ENCODE results near the gene INTS13.
A peak's percentile ranks its signal among the peaks of the same experiment; 100 is the strongest.
"Not testable (repeated sequence)": the region's sequence is repeated elsewhere in the genome, so short reads cannot be mapped to it uniquely, and the experiment has no call there.

Gene INTS13

DNA sequence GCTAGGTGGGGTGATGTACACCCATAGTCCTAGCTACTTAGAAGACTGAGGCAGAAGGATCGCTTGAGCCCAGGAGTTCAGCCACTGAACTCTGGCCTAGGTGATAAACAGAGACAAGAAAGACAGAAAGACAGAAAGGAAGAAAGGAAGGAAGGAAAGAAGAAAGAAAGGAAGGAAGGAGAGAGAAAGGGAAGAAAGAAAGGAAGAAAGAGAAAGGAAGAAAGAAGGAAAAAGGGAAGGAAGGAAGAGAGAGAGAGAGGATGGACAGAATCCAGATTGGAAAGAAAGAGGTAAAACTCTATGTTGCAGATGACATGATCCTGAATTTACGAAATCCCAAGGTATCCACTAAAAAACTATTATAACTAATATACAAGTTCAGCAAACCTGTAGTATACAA lies 8.2 kb downstream of the INTS13 start:
- DNase-seq, result no peak

DNA sequence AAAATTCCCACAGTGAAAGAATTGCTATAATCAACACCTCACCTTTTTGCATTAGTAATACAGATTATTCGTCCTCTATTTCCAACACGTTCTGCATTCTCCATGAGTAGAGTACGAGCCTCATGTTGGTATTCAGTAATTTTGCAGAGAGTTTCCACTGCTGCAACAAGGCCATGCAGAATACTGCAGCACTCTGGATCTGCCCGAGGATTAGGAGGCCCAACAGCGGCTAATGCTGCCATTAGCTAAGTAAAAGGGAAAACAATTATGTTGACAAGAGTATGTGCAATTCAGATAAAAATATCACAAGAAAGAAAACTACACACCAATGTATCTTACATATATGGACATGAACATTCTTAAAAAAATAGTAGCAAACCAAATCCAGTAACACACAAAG lies 9.1 kb downstream of the INTS13 start:
- DNase-seq, result no peak

DNA sequence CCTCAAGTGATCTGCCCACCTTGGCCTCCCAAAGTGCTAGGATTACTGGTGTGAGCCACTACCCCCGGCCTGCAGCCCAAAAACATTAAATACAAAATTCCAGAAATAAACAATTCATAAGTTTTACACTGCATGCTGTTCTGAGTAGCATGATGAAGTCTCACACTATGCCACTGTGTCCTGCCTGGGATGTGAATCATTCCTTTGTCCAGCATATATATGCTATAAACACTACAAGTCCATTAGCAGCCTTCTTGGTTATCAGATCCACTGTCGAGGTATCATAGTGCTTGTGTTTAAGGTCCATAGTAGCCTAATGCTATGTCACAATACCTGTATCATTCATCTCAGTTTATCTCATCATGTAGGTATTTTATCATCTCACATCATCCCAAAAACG lies 15.9 kb downstream of the INTS13 start:
- DNase-seq, result no peak

DNA sequence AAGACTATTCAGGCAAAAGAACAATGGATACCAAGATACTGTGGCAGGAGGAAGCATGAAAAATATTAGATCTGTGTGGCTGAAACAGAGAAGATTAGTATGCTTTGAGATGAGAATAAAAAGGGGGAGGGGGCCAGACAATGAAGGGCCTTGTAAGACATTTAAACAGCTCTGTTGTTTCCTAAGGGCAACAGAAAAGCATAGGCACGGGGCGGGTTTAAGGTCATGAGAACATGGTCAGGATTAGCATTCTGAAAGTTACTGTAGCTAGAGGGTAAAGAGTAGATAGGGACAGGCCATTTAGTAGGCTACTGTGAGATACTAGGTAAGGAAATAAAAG lies 18.6 kb downstream of the INTS13 start:
- DNase-seq, result no peak

DNA sequence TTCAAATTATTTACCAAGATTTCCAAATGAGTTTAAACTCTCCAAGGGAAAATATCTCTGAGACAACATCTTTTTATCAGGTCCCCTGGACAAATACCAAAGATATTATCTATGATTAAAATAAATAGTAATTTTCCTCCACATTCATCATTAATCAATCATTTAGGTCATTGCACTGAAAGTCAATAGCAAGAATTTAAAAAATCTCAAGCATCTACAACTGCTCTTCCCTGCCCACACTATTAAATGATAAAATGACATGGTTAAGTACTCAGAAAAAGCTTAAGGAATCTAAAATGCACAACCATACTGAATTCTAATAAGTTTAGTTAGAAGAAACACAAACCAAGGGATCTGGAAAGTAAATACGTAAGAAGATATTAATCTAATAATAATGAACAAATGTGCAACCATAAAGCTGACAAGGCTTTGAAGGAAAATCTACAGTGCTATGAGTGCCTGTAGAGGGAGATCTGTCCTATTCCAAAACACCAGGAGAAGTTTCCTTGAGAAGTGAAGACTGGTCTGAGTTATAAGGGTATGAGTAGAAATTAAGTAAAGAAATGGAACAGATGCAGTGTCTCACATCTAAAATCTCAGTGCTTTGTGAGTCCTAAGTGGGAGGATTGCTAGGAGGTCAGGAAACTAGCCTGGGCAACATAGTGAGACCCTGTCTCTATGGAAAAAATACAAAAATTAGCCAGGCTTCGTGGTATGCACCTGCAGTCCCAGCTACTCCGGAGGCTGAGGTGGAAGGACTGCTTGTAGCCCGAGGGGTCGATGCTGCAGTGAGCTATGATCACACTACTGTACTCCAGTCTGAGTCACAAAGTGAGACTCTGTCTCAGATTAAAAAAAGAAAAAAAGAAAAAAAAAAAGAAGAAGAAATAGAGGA lies 19.2 kb downstream of the INTS13 start:
- DNase-seq, result no peak

DNA sequence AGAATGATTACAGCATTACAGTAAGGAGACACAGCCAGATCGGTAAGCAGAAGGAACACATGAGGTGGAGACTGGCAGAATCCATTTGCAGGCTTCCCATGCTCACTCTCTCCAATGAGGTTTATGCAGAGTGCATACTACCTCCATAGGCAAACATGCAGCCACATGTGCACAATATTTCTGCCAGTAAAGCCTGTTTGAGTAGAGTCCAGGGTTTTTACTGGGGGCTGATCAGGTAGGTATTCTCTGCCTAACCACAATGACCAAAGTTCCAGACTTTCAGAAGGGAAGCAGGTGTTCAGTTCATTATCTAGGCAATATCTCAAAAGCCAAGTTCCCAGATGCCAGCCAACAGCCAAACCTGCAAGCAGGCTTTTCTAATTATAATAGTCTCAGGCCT lies 31.1 kb downstream of the INTS13 start:
- DNase-seq, result no peak

DNA sequence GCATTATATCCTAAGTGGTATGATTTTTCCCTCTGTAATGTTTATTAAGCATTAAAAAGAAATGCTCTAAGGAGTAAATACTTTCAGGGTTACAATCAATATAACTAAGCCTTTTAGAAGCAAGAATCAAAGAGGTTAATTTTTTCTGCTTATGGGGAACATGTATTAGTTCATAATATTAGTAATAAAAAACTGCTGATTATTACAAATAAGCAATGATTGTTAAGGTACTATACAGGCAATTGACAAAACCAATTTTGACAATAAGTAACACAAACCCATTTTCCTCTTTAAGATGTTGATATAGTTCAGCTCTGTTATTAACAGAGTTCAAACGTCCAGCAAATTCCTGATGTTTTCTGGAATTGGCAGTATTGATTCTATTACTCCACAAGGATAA lies 31.8 kb downstream of the INTS13 start:
- DNase-seq, result no peak

DNA sequence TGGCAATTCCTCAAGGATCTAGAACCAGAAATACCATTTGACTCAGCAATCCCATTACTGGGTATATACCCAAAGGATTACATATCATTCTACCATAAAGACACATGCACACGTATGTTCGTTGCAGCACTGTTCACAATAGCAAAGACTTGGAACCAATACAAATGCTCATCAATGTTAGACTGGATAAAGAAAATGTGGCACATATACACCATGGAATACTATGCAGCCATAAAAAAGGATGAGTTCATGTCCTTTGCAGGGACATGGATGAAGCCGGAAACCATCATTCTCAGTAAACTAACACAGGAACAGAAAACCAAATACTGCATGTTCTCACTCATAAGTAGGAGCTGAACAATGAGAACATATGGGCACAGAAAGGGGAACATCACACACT lies 34.4 kb downstream of the INTS13 start:
- not testable (repeated sequence) for DNase-seq

DNA sequence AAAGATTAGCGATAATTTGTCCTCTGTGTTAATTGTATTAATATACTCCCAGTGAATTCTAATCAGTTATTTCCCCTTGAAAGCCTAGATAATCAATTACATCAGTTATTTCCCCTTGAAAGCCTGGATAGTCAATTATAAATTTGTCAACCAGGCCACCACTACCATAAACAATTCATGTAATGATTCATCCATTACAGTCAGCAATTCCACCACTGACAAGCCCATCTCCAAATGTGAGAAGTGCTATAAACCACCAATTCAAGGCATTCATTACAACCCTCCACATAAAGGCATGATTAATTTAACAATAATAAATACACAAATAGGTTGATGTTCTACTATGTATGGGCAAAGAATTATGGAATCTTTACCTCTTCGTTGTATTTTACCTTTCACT lies 40.9 kb downstream of the INTS13 start:
- no peak for DNase-seq

DNA sequence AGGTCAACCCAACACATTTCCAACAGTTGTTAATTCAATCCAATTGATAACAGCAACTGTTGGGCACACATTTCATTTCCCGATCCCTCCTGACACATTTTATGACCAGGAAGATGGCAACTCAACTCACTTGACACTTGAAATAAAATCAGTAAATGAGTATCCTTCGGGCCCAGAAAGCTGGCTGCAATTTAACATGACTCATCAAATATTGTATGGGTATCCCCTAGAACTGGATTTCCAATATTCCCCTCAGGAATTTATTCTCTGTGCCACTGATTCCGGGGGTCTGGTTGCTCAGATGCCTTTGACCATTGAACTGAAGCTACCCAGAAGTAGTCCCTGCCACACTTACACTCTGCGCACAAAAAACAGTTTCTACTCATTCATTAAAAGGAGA lies 42.1 kb downstream of the INTS13 start:
- DNase-seq, result no peak

DNA sequence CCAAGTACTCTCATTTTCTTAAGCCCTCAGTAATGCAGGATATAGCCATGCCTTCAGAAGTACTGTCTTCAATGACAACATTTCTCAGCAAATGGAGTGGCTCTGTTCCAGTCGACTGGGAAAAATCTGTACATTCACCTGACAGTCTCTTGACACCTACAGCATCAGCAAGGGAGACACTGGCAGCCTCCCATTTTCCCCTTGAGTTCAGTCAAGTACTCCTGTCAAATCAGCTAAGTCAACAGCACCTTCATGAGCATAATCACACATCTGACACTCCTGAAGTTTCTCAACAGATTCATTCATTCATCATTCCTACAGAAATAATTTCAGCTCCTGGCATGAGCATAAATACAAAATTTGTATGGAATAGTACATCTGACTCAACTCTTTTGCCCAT lies 46.1 kb downstream of the INTS13 start:
- DNase-seq, result no peak

DNA sequence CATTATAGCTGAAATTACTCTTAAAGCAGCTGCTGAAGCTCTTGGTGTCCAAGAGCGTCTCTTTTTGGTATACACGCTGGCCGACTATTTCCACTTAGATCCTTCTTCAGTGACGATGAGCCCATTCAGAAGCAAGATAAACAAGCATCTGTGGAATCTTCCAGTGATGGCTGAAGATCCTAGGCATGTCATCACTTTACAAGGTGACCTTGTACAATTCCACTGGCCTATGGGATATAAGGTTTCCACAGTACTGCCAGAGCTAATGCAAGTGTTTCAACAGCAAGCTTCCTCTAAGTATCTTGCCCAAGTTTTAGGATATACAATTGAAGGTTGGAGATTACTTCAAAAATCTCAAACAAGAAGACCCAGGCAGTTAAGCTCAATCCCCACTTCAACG lies 47.0 kb downstream of the INTS13 start:
- DNase-seq, result no peak

DNA sequence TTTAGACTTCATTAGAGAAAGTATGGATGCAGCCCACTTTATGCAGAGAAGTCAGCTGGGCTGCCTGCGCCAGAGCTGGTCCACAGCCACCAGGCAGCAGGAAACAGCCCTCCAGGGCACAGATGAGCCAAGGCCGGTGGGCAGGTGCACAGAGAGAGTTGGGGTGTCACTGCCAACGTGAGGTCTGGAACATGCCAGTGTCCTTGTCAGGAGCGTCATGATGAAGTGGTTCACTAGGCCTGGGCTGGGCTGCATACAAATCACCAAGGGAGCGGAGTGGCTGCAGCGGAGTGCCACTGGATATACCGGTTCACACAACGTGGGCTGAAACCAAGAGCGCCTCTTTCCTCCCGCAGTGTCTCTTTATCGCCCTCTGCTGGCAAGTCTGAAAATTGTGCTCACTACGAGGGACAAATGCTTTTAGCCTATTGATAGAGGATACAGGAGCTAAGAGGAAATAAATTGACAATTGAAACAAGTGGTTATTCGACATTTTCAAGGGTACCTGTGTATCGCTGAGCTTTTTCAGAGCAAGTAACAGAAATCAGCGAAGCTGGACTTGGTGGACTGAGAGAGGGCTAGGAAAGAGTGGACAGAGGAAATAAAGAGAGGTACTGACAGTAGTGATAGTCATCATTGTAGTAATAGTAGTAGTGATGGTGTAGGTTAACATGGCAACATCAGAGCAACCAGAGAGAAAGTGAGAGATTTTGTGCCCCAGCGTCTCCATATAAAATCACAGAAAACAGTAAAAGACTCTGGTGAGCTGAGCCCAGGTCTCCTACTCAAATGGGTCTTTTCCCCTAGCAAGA lies 52.8 kb downstream of the INTS13 start:
- peak; percentile 87 for DNase-seq

DNA sequence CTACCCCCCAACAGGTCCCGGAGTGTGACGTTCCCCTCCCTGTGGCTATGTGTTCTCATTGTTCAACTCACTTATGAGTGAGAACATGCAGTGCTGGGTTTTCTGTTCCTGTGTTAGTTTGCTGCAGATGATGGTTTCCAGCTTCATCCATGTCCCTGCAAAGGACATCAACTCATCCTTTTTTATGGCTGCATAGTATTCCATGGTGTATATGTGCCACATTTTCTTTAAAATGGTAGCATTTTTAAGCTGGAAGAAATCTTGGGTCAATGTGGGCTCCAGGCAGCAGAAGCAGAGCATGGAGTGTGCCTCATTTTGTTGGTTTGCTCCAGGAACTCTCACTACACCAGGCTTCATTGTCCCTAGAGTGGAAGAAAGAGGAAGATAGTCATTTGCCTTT lies 57.2 kb downstream of the INTS13 start:
- DNase-seq, result no peak

DNA sequence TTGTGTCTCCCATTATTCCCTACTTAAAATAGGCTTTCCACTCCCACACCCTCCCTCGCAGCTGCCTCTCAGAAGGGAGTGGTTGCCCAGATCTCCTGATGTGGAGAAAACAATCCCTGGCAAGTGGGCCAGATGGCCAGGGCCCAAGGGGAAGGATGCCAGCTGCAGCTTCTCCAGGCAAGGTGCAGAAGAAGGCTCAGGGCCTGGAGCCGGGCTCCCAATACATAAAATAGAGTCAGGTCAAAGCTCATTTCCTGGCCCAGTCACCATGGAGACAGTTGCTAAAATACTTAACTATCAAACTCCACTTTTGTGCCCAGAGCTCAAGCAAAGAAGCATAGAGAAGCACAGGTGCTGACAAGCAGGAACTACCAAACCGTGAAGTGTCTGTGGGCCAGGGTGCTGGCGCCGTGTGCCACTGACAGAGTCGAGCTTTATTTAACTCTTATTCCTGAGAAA lies 59.1 kb downstream of the INTS13 start:
- DNase-seq, result no peak

DNA sequence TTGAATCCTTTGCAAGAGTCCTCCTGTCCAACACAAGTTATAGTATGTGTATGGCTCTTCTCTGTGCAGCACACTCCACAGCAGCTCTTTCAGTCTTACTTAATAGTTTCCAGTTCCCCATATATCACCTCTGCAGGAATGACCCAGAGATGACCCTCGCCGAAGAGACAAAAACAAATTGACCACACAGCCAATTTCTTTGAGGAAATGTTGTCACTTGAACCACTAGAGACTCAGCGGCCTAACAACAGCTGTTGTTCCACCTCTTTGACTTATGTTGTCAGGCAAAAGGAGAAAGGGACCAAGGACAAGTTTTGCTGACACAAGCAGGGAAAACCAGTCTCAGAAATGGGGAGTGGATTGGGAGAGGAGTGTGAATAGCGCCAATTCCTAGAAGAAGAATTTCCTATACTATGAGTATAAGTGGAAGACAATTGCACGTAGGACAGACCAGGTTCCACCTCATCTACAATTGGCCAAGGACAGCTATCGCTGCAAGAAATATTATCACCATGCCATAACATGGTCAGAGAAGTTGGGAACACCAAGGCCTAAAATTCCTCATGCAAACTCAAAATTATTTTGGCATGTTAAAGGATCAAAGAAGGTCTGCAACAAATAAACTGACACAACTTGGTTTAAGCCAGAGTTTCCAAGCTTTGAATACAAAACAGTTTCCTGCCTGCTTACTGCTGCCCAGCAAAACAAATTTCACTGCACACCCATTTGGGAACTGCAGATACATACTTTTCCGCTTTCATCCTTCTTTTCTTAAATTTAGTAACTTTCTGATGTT lies 63.1 kb downstream of the INTS13 start:
- DNase-seq, result no peak

DNA sequence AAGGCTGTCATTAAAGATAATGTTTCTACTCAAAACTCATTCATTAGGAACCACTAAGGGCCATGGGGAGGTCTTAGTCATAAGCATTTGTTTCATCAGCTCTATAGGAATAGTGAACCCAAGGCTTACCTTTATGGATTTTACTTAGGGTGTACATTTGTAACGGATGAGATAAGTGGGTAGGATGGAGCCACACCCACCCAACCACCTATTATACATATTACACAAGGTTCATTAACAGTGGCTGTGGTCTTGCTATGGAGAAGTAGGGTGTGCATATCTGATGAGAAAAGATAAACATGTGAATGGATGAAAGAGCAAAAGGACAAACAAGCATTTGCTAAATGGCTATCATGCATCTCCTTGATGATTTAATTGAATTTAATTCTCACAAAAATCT lies 65.2 kb downstream of the INTS13 start:
- DNase-seq, result no peak

DNA sequence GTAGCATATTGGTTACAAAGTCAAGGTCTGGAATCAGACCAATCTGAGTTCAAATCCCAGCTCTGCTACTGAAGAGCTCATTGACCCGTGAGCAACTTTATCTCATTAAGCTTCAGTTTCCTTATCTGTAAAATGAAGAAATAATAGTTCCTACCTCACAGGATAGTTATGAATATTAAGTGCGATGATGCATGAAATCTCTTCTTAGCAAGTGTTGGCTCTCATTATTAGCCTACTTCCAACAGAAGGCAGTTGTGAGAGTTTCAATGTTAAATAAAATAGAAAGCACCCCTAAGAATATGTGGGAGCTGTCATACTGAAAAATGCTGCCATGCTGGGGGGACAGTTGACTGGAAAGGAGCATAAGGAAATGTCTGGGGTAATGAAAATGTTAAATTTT lies 65.8 kb downstream of the INTS13 start:
- DNase-seq, result no peak

DNA sequence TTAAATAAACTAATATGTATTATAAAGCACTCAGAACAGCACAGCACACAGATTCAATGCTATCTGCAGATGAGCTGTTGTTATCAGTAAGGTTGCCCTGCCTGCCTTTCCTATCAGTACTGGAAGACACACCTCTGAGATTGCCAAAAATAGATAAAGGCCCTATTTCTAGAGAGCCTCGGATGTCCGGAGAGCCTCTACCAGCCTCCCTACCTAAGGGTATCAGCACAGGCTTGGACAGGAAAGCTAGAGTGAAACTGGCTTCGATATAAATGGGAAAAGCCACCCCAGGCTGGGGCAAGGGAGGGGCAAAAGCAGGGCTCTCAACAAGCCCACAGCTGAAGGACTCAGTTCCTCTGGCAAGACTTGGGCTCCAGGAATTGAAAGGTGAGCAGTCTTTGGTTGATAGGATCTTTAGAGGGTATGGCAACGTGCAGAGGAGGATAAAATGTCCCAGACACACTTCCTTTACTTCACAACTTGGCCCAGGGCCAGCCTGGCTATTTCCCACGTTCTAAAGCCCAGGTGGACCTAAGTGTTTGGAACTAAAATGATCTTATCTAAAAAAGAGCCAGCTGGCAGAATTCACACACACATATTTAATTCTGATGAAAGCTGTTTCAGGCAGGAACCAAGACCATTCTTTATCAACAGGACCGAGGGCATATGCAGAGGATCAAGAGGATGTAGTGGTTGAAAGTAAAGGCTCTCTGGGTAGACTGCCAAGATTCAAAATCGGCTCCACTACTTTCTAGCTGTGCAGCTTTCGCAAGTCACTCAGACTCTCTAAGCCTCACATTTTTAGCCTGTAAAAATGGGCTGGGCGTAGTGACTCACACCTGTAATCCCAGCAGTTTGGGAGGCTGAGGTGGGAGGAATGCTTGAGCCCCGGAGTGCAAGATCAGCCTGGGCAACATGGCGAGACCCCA lies 67.0 kb downstream of the INTS13 start:
- no peak for DNase-seq

DNA sequence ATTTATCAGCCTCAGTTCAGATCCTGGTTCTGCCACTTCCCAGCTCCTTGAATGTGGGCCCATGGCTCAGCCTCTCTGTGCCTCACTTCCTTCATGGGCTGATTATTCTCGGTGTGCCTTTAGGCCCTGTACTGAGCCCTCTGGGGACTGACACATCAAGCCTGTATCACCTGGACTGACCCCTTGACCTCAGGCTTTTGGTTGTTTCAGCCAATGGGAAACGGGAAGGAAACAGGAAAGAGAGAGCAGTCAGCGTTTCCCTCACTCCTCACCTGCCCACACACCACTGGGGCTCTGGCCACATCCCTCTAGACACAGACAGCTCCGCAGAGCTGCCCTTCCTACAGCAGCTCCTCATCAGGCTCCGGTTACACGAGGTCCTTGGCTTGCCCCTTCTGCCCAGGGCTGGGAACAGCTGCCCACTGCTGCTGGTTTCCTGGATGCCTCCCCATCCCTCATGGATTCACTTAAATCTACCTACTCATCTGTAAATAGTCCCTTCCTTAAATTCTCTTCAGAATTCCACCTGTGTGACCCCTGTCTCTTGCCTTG lies 67.8 kb downstream of the INTS13 start:
- no peak for DNase-seq

DNA sequence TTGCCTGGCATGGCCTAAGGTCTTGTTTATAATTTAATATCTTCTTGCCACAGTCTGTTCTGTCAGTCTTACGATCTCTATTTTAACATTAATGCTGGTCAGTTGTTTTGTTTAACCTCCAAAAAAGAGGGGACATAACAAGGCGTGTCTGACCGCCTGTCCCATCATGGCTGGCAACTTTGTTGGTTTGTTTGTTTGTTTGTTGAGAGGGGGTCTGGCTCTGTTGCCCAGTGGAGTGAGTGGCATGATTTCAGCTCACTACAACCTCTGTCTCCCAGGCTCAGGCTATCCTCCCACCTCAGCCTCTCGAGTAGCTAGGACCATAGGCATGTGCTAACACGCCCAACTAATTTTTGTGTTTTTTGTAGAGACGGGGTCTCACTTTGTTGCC lies 68.7 kb downstream of the INTS13 start:
- DNase-seq, result no peak
